MM.1S (cell line): ENCODE measurements around the gene RARB.

Experiments used
- DNase-seq: peaks from one replicate; pipeline ENCODE4 v3.0.0-alpha.2; 2015
- H2AFZ ChIP-seq: fragments of 300-600 bp; sonication (generic); 2 replicates; pipeline ENCODE4 v1.6.0; 2016; ENCODE audit warnings: antibody characterized with exemption, low read length
- H3F3A ChIP-seq: fragments of 300-600 bp; sonication (generic); 2 replicates; pipeline ENCODE4 v1.6.1; 2016; ENCODE audit warnings: mild to moderate bottlenecking, antibody characterized with exemption, low read length, moderate library complexity, mixed read lengths; ENCODE audit not compliant: insufficient read depth
- H3K27ac ChIP-seq: fragments of 300-600 bp; sonication (generic); 2 replicates; pipeline ENCODE4 v1.5.1; 2016; ENCODE audit warnings: mild to moderate bottlenecking, low read length
- H3K27me3 ChIP-seq: fragments of 300-600 bp; sonication (generic); replicated peaks from 2 replicates; pipeline ENCODE4 v1.6.0; 2016; ENCODE audit warnings: low read length; ENCODE audit not compliant: insufficient read depth
- H3K36me3 ChIP-seq: fragments of 300-600 bp; sonication (generic); replicated peaks from 2 replicates; pipeline ENCODE4 v1.6.1; 2016; ENCODE audit warnings: mild to moderate bottlenecking, low read length, mixed read lengths; ENCODE audit not compliant: insufficient read depth
- H3K4me1 ChIP-seq: fragments of 300-600 bp; sonication (generic); 2 replicates; pipeline ENCODE4 v1.6.1; 2016; ENCODE audit warnings: low read length, mixed read lengths
- H3K4me2 ChIP-seq: fragments of 300-600 bp; sonication (generic); 2 replicates; pipeline ENCODE4 v1.6.0; 2016; ENCODE audit warnings: low read depth, low read length
- H3K4me3 ChIP-seq: fragments of 300-600 bp; sonication (generic); 2 replicates; pipeline ENCODE4 v1.5.1; 2016; ENCODE audit warnings: low read length, mixed read lengths
- H3K79me2 ChIP-seq: fragments of 300-600 bp; sonication (generic); 2 replicates; pipeline ENCODE4 v1.6.1; 2016; ENCODE audit warnings: mixed run types, low read length, mixed read lengths
- H3K9ac ChIP-seq: fragments of 300-600 bp; sonication (generic); 2 replicates; pipeline ENCODE4 v1.6.1; 2016; ENCODE audit warnings: low read length, mixed read lengths
- H3K9me2 ChIP-seq: fragments of 300-600 bp; sonication (generic); replicated peaks from 2 replicates; pipeline ENCODE4 v1.6.1; 2016; ENCODE audit warnings: mild to moderate bottlenecking, low read length, mixed read lengths; ENCODE audit not compliant: insufficient read depth
- H3K9me3 ChIP-seq: fragments of 300-600 bp; sonication (generic); replicated peaks from 2 replicates; pipeline ENCODE4 v1.6.1; 2016; ENCODE audit warnings: mild to moderate bottlenecking, low read length, mixed read lengths; ENCODE audit not compliant: insufficient read depth
- H4K20me1 ChIP-seq: fragments of 300-600 bp; sonication (generic); 2 replicates; pipeline ENCODE4 v1.6.1; 2016; ENCODE audit warnings: mild to moderate bottlenecking, low read length, moderate library complexity, mixed read lengths; ENCODE audit not compliant: insufficient read depth
- CTCF ChIP-seq: fragments of 300-600 bp; sonication (generic); IDR thresholded peaks from 2 replicates; pipeline ENCODE4 v1.5.1; 2016; ENCODE audit warnings: antibody characterized with exemption, low read length, mixed read lengths
- EZH2 ChIP-seq: fragments of 300-600 bp; sonication (generic); optimal IDR thresholded peaks from 2 replicates; pipeline ENCODE3; 2017; ENCODE audit warnings: low read depth, mild to moderate bottlenecking, antibody characterized with exemption, low read length, mixed read lengths
- EZH2phosphoT487 ChIP-seq: fragments of 300-600 bp; sonication (generic); IDR thresholded peaks from 2 replicates; pipeline ENCODE4 v1.6.1; 2018; ENCODE audit warnings: antibody characterized with exemption, low read length

Gene RARB

GRCh38 chr3:25556447-25556846 lies 128.4 kb downstream of the RARB start:
- H3F3A ChIP-seq: no peaks in the 10 kb centered on the region
- H3K27me3 ChIP-seq: no peaks in the 10 kb centered on the region
- no peaks in the 10 kb centered on the region for H3K79me2 ChIP-seq
- no peak overlapping the region for H3K9ac ChIP-seq
- no peak overlapping the region for H2AFZ ChIP-seq
- H4K20me1 ChIP-seq: no peaks in the 10 kb centered on the region
- H3K9me2 ChIP-seq: no peaks in the 10 kb centered on the region
- DNase-seq: no peak
- no peak overlapping the region for H3K4me2 ChIP-seq
- H3K4me1 ChIP-seq: no peaks in the 10 kb centered on the region
- no peaks in the 10 kb centered on the region for H3K36me3 ChIP-seq
- no peak overlapping the region for H3K27ac ChIP-seq
- no peaks in the 10 kb centered on the region for H3K9me3 ChIP-seq
- no peak overlapping the region for H3K4me3 ChIP-seq
- TF ChIP-seq CTCF (no peak), EZH2phosphoT487 (no peak), EZH2 (no peak)

- no peak overlapping the region for H3K27ac ChIP-seq
These were observed 129.6 kb downstream of the RARB start for GRCh38 chr3:25557694-25558093.

GRCh38 chr3:25558121-25558520 lies 130.1 kb downstream of the RARB start:
- Histone ChIP-seq H3F3A (no peaks in the 10 kb centered on the region), H3K9me2 (no peaks in the 10 kb centered on the region), H3K9ac (no peak overlapping the region), H3K27me3 (no peaks in the 10 kb centered on the region), H3K4me1 (no peaks in the 10 kb centered on the region), H3K4me3 (no peak overlapping the region), H3K36me3 (no peaks in the 10 kb centered on the region), H3K9me3 (no peaks in the 10 kb centered on the region), H3K79me2 (no peaks in the 10 kb centered on the region), H2AFZ (no peak overlapping the region), H3K4me2 (no peak overlapping the region), H3K27ac (no peak overlapping the region), H4K20me1 (no peaks in the 10 kb centered on the region)
- no peak for TF ChIP-seq EZH2phosphoT487
- no peak for TF ChIP-seq CTCF
- TF ChIP-seq EZH2: no peak
- no peak for DNase-seq

More at GRCh38 chr3:25557694-25558093, 129.6 kb downstream of the RARB start:
- no peaks in the 10 kb centered on the region for H3K9me3 ChIP-seq
- H4K20me1 ChIP-seq: no peaks in the 10 kb centered on the region
- no peak for DNase-seq
- no peaks in the 10 kb centered on the region for H3K4me1 ChIP-seq
- H3K4me3 ChIP-seq: no peak overlapping the region
- TF ChIP-seq EZH2 (no peak), CTCF (no peak), EZH2phosphoT487 (no peak)
- H3F3A ChIP-seq: no peaks in the 10 kb centered on the region
- no peak overlapping the region for H3K9ac ChIP-seq
- no peak overlapping the region for H3K4me2 ChIP-seq
- no peaks in the 10 kb centered on the region for H3K27me3 ChIP-seq
- no peaks in the 10 kb centered on the region for H3K9me2 ChIP-seq
- H3K79me2 ChIP-seq: no peaks in the 10 kb centered on the region
- H2AFZ ChIP-seq: no peak overlapping the region
- no peaks in the 10 kb centered on the region for H3K36me3 ChIP-seq
